ENCODE data around the gene S1PR3. TPM values are rescaled to one million over a fixed set of nuclear protein-coding genes. Genes with fewer than 3 reads are reported as not detected.

The S1PR3 gene
- total and polyA plus RNA-seq, 2 donors (not counting 1 experiment from before 2014, with no cell fraction given): 20.5 to 23.8 TPM

DNA sequence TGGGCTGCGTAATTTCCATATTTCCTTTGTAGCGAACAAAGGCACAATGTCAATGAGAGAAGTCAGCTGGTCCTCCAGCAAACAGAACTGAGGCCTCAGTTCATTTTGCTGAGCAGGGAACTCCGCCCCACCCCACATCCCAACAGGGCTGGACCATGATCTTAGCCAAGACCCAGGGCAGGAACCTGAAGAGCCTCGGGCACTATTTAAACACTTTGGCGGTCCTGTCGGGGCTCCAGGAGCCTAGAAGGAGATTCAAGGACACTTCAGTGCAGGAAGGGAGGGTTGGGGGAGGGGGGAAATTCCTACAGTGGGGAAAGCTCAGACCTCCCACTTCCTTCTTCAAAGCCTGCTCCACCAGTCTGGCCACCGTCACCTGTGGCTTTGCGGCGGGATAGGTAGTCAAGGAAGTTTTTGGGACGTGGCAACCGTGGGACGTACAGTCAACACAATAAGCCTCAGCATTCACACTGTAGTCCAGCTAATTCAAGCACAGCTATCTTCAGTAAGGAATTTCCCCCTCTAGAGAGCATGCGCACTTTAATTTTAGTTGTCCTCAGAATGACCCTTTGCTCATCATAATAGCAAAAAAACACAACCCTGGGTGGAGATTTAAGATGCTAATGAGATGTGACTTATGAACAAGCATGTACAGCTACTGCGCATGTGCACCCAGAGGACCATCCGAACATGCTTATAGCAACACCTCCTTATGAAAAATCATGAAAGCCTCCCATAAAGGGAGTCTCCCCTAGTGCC is 30.9 kb downstream of the S1PR3 start:
- Histone ChIP-seq H2AFZ (ENCODE audit: low read length) (no peak overlapping the region), H3K36me3 (ENCODE audit: control insufficient read depth, insufficient read depth, low read length) (no peaks in the 10 kb centered on the region), H3K27me3 (ENCODE audit: control insufficient read depth, insufficient read depth, low read length) (no peaks in the 10 kb centered on the region), H3K9me3 (ENCODE audit: control insufficient read depth, insufficient read depth, low read depth, low read length) (no peaks in the 10 kb centered on the region), H4K20me1 (ENCODE audit: control insufficient read depth, extremely low read depth, insufficient read depth, low read length) (no peaks in the 10 kb centered on the region), H3K4me3 (replicated peaks in 1 of 4; ENCODE audit: control extremely low read depth in 1 of 4, insufficient read depth in 1 of 4, low read depth in 3 of 4, low read length in 4 of 4) (no peak overlapping the region), H3K4me2 (ENCODE audit: extremely low read depth, insufficient read depth, low read length) (no peak overlapping the region), H3K79me2 (ENCODE audit: control insufficient read depth, insufficient read depth, low read length) (no peaks in the 10 kb centered on the region), H3K9ac (ENCODE audit: insufficient read depth, low read length) (no peak overlapping the region), H3K27ac (ENCODE audit: insufficient read depth, low read length) (no peak overlapping the region), H3K4me1 (ENCODE audit: control insufficient read depth, extremely low read depth, insufficient read depth, low read length) (peaks cover 22% of the 10 kb centered on the region)
- peak; percentile 59 to 77 for DNase-seq (ENCODE audit: low read depth in 2 of 2)
- TF ChIP-seq, protein P1, sequence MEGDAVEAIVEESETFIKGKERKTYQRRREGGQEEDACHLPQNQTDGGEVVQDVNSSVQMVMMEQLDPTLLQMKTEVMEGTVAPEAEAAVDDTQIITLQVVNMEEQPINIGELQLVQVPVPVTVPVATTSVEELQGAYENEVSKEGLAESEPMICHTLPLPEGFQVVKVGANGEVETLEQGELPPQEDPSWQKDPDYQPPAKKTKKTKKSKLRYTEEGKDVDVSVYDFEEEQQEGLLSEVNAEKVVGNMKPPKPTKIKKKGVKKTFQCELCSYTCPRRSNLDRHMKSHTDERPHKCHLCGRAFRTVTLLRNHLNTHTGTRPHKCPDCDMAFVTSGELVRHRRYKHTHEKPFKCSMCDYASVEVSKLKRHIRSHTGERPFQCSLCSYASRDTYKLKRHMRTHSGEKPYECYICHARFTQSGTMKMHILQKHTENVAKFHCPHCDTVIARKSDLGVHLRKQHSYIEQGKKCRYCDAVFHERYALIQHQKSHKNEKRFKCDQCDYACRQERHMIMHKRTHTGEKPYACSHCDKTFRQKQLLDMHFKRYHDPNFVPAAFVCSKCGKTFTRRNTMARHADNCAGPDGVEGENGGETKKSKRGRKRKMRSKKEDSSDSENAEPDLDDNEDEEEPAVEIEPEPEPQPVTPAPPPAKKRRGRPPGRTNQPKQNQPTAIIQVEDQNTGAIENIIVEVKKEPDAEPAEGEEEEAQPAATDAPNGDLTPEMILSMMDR (conservative IDR thresholded peaks at IDR 0.05 in 1 of 2, IDR thresholded peaks at IDR 0.05 in 1 of 2; ENCODE audit: low read depth in 1 of 2, low read length in 2 of 2): no peak
- no peak for TF ChIP-seq EZH2 (IDR thresholded peaks at IDR 0.05; ENCODE audit: low read length, missing control alignments)

DNA sequence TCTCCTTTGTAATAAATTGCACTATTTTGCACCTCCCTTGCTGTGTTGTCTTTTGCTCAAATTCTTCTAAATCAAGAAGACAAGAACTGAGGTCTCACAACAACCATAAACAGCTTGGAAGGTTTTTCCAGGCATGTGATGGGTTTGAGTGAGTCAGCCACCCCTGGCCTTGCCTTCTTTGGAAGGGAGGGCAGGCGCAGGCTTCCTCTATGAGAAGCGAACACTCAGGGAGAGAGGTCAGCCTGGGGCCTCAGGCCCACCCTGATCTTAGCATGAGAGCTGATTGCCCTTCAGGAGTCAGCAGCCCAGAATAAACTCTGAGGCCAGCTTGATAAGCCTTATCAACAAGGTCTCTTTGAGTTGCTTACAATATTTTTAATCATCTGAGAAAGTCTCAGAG is 31.6 kb downstream of the S1PR3 start:
- Histone ChIP-seq H3K79me2 (ENCODE audit: control insufficient read depth, insufficient read depth, low read length) (no peaks in the 10 kb centered on the region), H2AFZ (ENCODE audit: low read length) (no peak overlapping the region), H3K4me1 (ENCODE audit: control insufficient read depth, extremely low read depth, insufficient read depth, low read length) (peaks cover 22% of the 10 kb centered on the region), H3K27ac (ENCODE audit: insufficient read depth, low read length) (no peak overlapping the region), H3K36me3 (ENCODE audit: control insufficient read depth, insufficient read depth, low read length) (no peaks in the 10 kb centered on the region), H3K27me3 (ENCODE audit: control insufficient read depth, insufficient read depth, low read length) (no peaks in the 10 kb centered on the region), H3K4me2 (ENCODE audit: extremely low read depth, insufficient read depth, low read length) (no peak overlapping the region), H3K9me3 (ENCODE audit: control insufficient read depth, insufficient read depth, low read depth, low read length) (no peaks in the 10 kb centered on the region), H3K9ac (ENCODE audit: insufficient read depth, low read length) (no peak overlapping the region), H4K20me1 (ENCODE audit: control insufficient read depth, extremely low read depth, insufficient read depth, low read length) (no peaks in the 10 kb centered on the region), H3K4me3 (replicated peaks in 1 of 4; ENCODE audit: control extremely low read depth in 1 of 4, insufficient read depth in 1 of 4, low read depth in 3 of 4, low read length in 4 of 4) (no peak overlapping the region)
- peak; percentile 77 to 79 for DNase-seq (ENCODE audit: low read depth in 2 of 2)
- TF ChIP-seq, protein P1 (conservative IDR thresholded peaks at IDR 0.05 in 1 of 2, IDR thresholded peaks at IDR 0.05 in 1 of 2; ENCODE audit: low read depth in 1 of 2, low read length in 2 of 2): no peak
- TF ChIP-seq EZH2 (IDR thresholded peaks at IDR 0.05; ENCODE audit: low read length, missing control alignments): no peak

DNA sequence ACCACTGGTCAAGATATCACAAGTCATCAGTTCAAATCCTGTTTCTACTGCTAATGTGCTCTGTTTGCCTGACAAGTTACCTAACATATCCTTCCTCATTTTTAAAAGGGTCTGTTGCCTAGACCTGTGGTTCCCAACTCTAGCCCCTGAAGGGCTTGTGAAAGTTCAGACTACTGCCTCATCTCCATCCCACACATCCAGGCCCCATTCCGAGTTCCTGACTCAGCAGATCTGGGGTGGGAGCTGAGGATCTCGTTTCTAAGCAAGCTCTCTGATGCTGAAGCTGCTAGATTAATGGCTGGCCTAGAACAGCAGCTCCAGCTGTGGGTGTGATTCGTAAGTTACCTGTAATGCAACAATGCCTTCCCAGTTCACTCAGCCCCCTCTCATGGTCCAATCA is 32.5 kb downstream of the S1PR3 start:
- peaks cover 22% of the 10 kb centered on the region for H3K4me1 ChIP-seq (ENCODE audit: control insufficient read depth, extremely low read depth, insufficient read depth, low read length)

More for the DNA sequence above, 32.5 kb downstream of the S1PR3 start:
- Histone ChIP-seq H3K79me2 (ENCODE audit: control insufficient read depth, insufficient read depth, low read length) (no peaks in the 10 kb centered on the region), H3K36me3 (ENCODE audit: control insufficient read depth, insufficient read depth, low read length) (no peaks in the 10 kb centered on the region), H3K9ac (ENCODE audit: insufficient read depth, low read length) (no peak overlapping the region), H3K27me3 (ENCODE audit: control insufficient read depth, insufficient read depth, low read length) (no peaks in the 10 kb centered on the region), H3K27ac (ENCODE audit: insufficient read depth, low read length) (no peak overlapping the region), H3K4me3 (replicated peaks in 1 of 4; ENCODE audit: control extremely low read depth in 1 of 4, insufficient read depth in 1 of 4, low read depth in 3 of 4, low read length in 4 of 4) (no peak overlapping the region), H3K4me2 (ENCODE audit: extremely low read depth, insufficient read depth, low read length) (no peak overlapping the region), H2AFZ (ENCODE audit: low read length) (no peak overlapping the region), H3K9me3 (ENCODE audit: control insufficient read depth, insufficient read depth, low read depth, low read length) (no peaks in the 10 kb centered on the region), H4K20me1 (ENCODE audit: control insufficient read depth, extremely low read depth, insufficient read depth, low read length) (no peaks in the 10 kb centered on the region)
- no peak for TF ChIP-seq EZH2 (IDR thresholded peaks at IDR 0.05; ENCODE audit: low read length, missing control alignments)
- TF ChIP-seq, protein P1 (conservative IDR thresholded peaks at IDR 0.05 in 1 of 2, IDR thresholded peaks at IDR 0.05 in 1 of 2; ENCODE audit: low read depth in 1 of 2, low read length in 2 of 2): no peak
- DNase-seq (ENCODE audit: low read depth in 2 of 2): peak in 1 of 2 donors; percentile 58
